GM15510 (cell line): ENCODE measurements around the gene MRLN.

Experiments
- POLR2A ChIP-seq: IDR thresholded peaks from 3 replicates; pipeline ENCODE4 v1.6.1; 2011; ENCODE audit warnings: borderline replicate concordance; ENCODE audit not compliant: insufficient read length; ENCODE audit errors: extremely low read depth

Gene MRLN

GRCh38 chr10:59709395-59710125, 43.7 kb downstream of the MRLN start, which contains the start of gene SLC16A9:
TSS of gene SLC16A9 (minus strand) at chr10:59709850. CDS start at chr10:59684291, 25,559 bp downstream.
- peak; percentile 38 for TF ChIP-seq POLR2A

- TF ChIP-seq POLR2A: no peak
Measured at GRCh38 chr10:59708816-59709394, 44.4 kb downstream of the MRLN start.

GRCh38 chr10:59706851-59707797, 46.1 kb downstream of the MRLN start:
- TF ChIP-seq POLR2A: no peak

GRCh38 chr10:59705931-59706330, 47.3 kb downstream of the MRLN start:
- TF ChIP-seq POLR2A: no peak

- TF ChIP-seq POLR2A: no peak
Measured at GRCh38 chr10:59704630-59705029, 48.6 kb downstream of the MRLN start.

GRCh38 chr10:59702347-59702746, 50.9 kb downstream of the MRLN start:
- no peak for TF ChIP-seq POLR2A

GRCh38 chr10:59700709-59701108, 52.5 kb downstream of the MRLN start:
- TF ChIP-seq POLR2A: no peak

- no peak for TF ChIP-seq POLR2A
Measured at GRCh38 chr10:59698326-59698725, 54.9 kb downstream of the MRLN start.

- no peak for TF ChIP-seq POLR2A
Measured at GRCh38 chr10:59695637-59696036, 57.6 kb downstream of the MRLN start.

GRCh38 chr10:59694936-59695335, 58.3 kb downstream of the MRLN start:
- no peak for TF ChIP-seq POLR2A

GRCh38 chr10:59692113-59692512, 61.1 kb downstream of the MRLN start:
- no peak for TF ChIP-seq POLR2A

- TF ChIP-seq POLR2A: no peak
Measured at GRCh38 chr10:59688921-59689351, 64.3 kb downstream of the MRLN start.

GRCh38 chr10:59687657-59688056, 65.6 kb downstream of the MRLN start:
- no peak for TF ChIP-seq POLR2A
